Mesodermal cell (in vitro differentiated cells): ENCODE results near the gene MTHFD1L.
"Not testable (repeated sequence)": the region's sequence is repeated elsewhere in the genome, so short reads cannot be mapped to it uniquely, and the experiment has no call there.

Experiments
- H3K27ac ChIP-seq: 2 replicates; pipeline ENCODE4 v1.7.0; 2013; ENCODE audit warnings: mild to moderate bottlenecking, low read depth, low read length, moderate library complexity; ENCODE audit not compliant: severe bottlenecking
- H3K36me3 ChIP-seq: 2 replicates; pipeline ENCODE4 v1.7.1; 2013; ENCODE audit warnings: mild to moderate bottlenecking, low read length, moderate library complexity; ENCODE audit not compliant: control insufficient read depth, insufficient read depth
- H3K4me1 ChIP-seq: one replicate; pipeline ENCODE4 v1.7.1; 2013; ENCODE audit warnings: mild to moderate bottlenecking, low read length; ENCODE audit not compliant: insufficient read depth, control insufficient read depth, poor library complexity, severe bottlenecking
- H3K4me3 ChIP-seq: 2 replicates; pipeline ENCODE4 v1.7.0; 2013; ENCODE audit warnings: low read length, control low read depth, mild to moderate bottlenecking; ENCODE audit not compliant: insufficient read depth, poor library complexity, severe bottlenecking; ENCODE audit errors: extremely low read depth
- H3K9me3 ChIP-seq: 2 replicates; pipeline ENCODE4 v1.7.1; 2013; ENCODE audit warnings: mild to moderate bottlenecking, low read length, moderate library complexity; ENCODE audit not compliant: control insufficient read depth
- WGBS, 2 experiments: methylation state at CpG; one replicate each; pipeline ENCODE4 v1.1.5; 2013; ENCODE audit warnings: missing lambda C conversion rate in 2 of 2; ENCODE audit not compliant: insufficient coverage in 2 of 2; 5-methylcytosine and 5-hydroxymethylcytosine counted together

The MTHFD1L gene

DNA sequence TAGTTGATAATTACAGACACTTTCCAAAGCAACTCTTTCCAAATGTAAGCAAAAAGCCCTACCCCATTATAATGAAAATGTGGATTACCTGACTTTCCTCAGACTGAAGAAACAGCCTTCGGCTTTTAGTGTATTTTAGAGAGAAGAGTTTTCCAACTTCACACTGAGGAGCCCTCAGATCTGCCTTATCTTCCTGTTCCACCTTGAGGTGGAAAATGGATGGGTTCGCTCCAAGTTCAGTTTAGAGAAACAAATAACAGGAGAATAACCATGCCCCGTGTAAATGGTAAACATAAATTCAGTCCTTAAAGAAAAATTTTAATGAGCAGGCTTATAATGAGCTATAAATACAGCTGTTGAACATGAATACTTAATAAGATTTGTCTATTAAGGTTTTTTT lies 21.1 kb upstream of the MTHFD1L start:
- WGBS, 2 experiments = no CpG with 5 or more reads among the region's 3 CpGs

DNA sequence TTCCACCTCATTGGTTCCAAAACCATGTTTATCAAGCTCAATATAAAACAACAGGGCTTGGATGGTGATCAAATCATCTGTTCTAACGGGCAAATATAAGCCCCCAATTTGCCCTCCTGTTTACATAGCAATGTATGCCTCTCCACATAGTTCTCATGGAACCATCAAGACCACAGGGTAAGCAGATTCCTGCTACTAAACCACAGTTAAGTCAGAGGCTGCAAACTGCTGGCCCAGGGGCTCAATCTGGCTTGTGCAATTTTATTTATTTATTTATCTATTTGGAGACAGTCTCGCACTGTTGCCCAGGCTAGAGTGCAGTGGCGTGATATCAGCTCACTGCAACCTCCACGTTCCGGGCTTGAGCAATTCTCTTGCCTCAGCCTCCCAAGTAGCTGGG lies 18.9 kb upstream of the MTHFD1L start:
- H3K9me3 ChIP-seq = no peaks in the 10 kb centered on the region
- 92 to 94% methylated on average over 4 to 5 of the region's 5 CpGs for WGBS, 2 experiments
- no peak overlapping the region for H3K4me3 ChIP-seq
- no peaks in the 10 kb centered on the region for H3K4me1 ChIP-seq
- no peak overlapping the region for H3K27ac ChIP-seq
- H3K36me3 ChIP-seq = no peaks in the 10 kb centered on the region

More for the DNA sequence above, 21.1 kb upstream of the MTHFD1L start:
- no peak overlapping the region for H3K4me3 ChIP-seq
- peaks cover 7% of the 10 kb centered on the region for H3K36me3 ChIP-seq
- no peaks in the 10 kb centered on the region for H3K9me3 ChIP-seq
- no peak overlapping the region for H3K27ac ChIP-seq
- no peaks in the 10 kb centered on the region for H3K4me1 ChIP-seq

DNA sequence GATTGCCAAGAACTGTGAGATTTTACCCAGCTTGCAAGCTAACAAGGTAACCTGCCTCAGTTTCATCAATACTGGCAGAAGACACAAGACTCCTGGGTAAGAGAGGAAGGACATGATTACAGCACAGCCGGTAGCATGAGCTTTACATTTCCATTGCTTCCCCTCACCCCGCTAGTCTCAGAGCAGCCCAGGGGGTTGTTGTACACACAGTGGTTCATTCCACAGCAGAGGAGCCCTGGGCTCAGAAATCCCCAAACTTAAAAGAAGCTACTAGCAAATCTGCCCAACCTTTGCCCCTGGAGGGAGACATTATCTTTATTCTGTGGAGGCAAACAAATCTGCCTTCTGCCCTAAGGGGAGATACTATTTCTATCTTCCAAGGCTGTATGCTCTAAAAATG lies 17.1 kb upstream of the MTHFD1L start:
- H3K36me3 ChIP-seq = no peaks in the 10 kb centered on the region
- no peaks in the 10 kb centered on the region for H3K9me3 ChIP-seq
- H3K4me3 ChIP-seq = no peak overlapping the region
- no peak overlapping the region for H3K27ac ChIP-seq
- no peaks in the 10 kb centered on the region for H3K4me1 ChIP-seq
- 83% methylated on average over 1 of the region's 2 CpGs; no CpG with 5 or more reads in 1 of the 2 experiments for WGBS, 2 experiments

DNA sequence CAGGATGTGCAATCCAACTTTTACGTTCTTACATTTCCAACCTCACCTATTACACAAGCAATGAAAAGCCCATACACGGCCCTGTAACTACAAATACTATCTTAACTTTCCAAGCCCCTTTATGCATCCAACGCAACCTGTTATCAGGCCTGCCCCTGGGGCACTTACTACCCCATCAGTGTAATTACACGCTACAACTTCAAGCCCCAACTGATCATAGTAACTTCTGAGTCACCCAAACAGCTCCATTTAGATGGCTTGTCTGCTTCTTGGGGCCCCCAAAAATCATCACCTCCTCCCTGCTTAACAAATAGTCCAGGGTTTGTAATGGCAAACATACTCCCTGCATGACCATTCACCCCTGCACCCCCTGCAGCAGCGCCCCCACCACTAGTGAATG lies 11.1 kb upstream of the MTHFD1L start:
- H3K4me1 ChIP-seq = peaks cover 17% of the 10 kb centered on the region
- not testable (repeated sequence) for H3K9me3 ChIP-seq, H3K36me3 ChIP-seq, H3K4me3 ChIP-seq, H3K27ac ChIP-seq
- 86 to 94% methylated on average over 4 to 5 of the region's 5 CpGs for WGBS, 2 experiments

DNA sequence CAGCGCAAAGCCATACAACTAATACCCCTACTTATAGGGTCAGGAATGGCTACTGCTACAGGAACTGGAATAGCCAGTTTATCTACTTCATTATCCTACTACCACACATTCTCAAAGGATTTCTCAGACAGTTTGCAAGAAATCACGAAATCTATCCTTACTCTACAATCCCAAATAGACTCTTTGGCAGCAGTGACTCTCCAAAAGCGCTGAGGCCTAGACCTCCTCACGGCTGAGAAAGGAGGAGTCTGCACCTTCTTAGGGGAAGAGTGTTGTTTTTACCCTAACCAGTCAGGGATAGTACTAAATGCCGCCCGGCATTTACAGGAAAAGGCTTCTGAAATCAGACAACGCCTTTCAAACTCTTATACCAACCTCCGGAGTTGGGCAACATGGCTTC lies 10.3 kb upstream of the MTHFD1L start:
- H3K36me3 ChIP-seq, H3K27ac ChIP-seq, H3K4me3 ChIP-seq, H3K9me3 ChIP-seq: not testable (repeated sequence)
- peaks cover 17% of the 10 kb centered on the region for H3K4me1 ChIP-seq
- 93 to 96% methylated on average over 6 to 8 of the region's 8 CpGs for WGBS, 2 experiments

DNA sequence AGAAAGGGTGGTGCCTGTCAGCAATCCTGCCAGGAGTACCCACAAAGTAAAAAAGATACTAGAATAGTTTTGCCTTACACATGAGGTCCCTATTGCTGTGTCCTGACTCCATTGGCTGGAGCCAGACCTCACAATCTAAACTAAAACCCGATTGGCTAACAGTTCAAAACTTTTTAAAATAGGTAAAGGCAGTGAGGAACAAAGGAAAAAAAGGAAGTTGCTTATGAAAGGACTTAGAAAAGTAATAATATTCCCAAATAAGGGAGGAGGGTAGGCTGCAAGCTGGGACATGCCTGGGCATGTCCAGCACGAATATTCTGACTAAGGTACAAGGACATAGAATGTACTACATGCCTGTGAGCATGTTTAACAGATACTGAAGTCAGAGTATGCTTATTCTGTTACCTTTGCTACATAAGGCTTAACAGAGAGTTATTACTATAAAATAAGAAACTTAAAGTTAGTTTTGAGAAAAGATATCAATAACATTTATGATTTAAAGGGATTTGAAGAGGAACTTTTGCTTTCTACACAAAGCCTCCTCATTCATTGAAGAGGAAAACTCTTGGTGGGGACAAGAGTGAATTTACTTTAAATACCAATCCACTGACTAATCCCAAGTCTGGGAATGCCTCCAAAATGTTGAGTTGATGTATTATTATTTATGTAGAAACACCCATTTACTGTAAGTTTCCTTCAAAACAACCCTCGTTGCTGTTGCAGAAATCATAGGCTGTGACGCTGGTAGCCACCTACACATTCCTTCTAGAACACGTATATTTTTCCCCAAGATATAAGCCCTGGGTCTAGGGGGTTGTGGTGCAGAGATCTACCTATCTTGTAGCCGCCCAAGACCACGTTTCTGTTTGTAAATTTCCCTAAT lies 8.2 kb upstream of the MTHFD1L start:
- no peak overlapping the region for H3K4me3 ChIP-seq
- H3K27ac ChIP-seq = peak overlapping the region; percentile 87
- WGBS, 2 experiments = 90 to 100% methylated on average over 2 to 4 of the region's 7 CpGs

DNA sequence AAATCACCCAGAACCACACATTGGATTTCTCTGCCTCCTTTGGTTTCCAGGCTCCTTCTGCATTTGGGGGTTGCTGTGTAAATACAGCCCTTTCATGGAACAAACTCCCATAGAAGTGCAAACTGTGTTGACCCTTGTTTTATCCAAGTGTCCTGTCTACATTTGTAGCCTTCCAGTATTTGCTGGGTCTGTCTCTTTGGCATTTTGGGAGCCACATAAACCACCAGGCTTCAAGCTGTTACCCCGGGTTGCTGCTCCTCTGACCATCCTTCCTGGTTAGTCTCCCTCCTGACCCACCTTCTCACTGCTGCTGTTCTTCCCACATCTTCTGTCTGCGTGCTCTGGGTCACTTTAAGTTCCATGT lies 7.6 kb upstream of the MTHFD1L start:
- Histone ChIP-seq H3K4me3 (no peak overlapping the region), H3K27ac (peak overlapping the region; percentile 87), H3K9me3 (no peaks in the 10 kb centered on the region), H3K4me1 (peaks cover 23% of the 10 kb centered on the region), H3K36me3 (no peaks in the 10 kb centered on the region)
- 83 to 97% methylated on average over 2 of the region's 2 CpGs for WGBS, 2 experiments

More for the DNA sequence above, 8.2 kb upstream of the MTHFD1L start:
- no peaks in the 10 kb centered on the region for H3K36me3 ChIP-seq
- H3K9me3 ChIP-seq = no peaks in the 10 kb centered on the region
- H3K4me1 ChIP-seq = peaks cover 23% of the 10 kb centered on the region

DNA sequence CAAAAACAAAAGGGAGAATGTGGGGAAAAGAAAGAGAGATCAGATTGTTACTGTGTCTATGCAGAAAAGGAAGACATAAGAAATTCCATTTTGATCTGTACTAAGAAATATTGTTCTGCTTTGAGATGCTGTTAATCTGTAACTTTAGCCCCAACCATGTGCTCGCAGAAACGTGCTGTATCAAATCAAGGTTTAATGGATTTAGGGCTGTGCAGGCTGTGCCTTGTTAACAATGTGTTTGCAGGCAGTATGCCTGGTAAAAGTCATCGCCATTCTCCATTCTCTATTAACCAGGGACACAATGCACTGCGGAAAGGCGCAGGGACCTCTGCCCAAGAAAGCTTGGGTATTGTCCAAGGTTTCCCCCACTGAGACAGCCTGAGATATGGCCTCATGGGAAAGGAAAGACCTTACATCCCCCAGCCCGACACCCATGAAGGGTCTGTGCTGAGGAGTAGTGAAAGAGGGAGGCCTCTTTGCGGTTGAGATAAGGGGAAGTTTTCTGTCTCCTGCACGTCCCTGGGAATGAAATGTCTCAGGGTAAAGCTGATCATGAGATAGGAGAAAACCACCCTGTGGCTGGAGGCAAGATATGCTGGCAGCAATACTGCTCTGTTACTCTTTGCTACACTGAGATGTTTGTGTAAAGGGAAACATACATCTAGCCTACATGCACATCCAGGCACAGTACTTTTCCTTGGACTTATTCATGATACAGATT lies 3.9 kb upstream of the MTHFD1L start:
- not testable (repeated sequence) for H3K4me3 ChIP-seq, H3K36me3 ChIP-seq, H3K9me3 ChIP-seq
- WGBS, 2 experiments = 73 to 78% methylated on average over 3 to 4 of the region's 8 CpGs
- Histone ChIP-seq H3K4me1 (peaks cover 21% of the 10 kb centered on the region), H3K27ac (peak overlapping the region; percentile 53)

DNA sequence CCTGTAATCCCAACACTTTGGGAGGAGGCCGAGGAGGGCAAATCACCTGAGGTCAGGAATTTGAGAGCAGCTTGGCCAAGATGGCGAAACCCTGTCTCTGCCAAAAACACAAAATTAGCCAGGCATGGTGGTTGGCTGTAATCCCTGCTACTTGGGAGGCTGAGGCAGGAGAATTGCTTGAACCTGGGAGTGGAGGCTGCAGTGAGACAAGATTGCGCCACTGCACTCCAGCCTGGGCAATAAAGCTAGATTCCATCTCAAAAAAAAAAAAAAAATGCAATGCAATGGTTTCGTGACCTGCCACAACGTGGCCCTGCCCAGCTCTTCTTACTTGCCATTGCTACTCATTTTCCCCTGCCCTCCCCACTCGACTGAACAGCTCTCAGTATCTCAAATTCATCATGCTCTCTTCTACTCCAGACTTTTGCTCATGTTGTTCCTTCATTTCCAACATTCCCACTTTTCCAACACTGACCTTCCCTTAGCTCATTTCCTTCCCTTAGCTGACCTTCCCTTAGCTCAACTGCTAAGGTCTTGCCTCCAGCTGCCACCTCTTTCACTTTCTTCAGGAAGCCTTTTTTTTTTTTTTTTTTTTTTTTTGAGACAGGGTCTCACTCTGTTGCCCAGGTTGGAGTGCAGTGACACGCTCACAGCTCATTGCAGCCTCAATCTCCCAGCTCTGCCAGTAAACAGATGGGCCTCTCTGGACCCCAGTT lies 2.1 kb upstream of the MTHFD1L start:
- WGBS, 2 experiments = 91 to 94% methylated on average over 6 to 7 of the region's 7 CpGs
- Histone ChIP-seq H3K36me3 (peaks cover 7% of the 10 kb centered on the region), H3K4me3 (no peak overlapping the region), H3K4me1 (peaks cover 11% of the 10 kb centered on the region), H3K9me3 (no peaks in the 10 kb centered on the region), H3K27ac (no peak overlapping the region)

DNA sequence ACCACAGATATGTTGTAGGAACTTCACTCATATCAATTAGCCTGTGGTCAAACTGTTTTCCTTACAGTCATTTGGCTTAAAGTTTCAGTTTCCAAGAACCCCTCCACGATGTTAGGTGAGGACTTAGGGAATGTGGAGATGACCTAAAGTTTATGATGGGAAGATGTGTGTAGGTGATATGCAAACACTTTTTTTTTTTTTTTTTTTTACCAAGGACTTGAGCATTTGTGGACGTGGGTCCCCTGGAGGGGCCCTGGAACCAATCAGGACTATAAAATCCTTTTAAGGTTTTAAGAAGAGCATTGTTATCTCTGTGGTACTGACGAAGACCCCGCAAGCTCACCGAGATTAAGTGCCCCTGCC lies 478 bp upstream of the MTHFD1L start:
- Histone ChIP-seq H3K27ac (peak overlapping the region; percentile 97), H3K4me3 (peak overlapping the region; percentile 79), H3K9me3 (no peaks in the 10 kb centered on the region), H3K36me3 (peaks cover 12% of the 10 kb centered on the region), H3K4me1 (peaks cover 11% of the 10 kb centered on the region)
- no CpG with 5 or more reads among the region's 5 CpGs for WGBS, 2 experiments
